Liver (tissue), 3 donors: ENCODE results near the gene DLK2.

Source experiments
- EGR1 ChIP-seq, 2 donors: IDR thresholded peaks; 2 replicates each; pipeline ENCODE4 v1.6.1; 2016 to 2018; ENCODE audit warnings: antibody characterized with exemption in 2 of 2, low read depth in 2 of 2
- FOXA1 ChIP-seq: IDR thresholded peaks from 2 replicates; pipeline ENCODE4 v1.6.1; 2016; ENCODE audit warnings: antibody characterized with exemption
- GABPA ChIP-seq, 2 donors: IDR thresholded peaks in 1 of 2; conservative IDR thresholded peaks in 1 of 2; 2 replicates each; pipeline ENCODE4 v1.6.1; 2016; ENCODE audit warnings: antibody characterized with exemption in 2 of 2, mild to moderate bottlenecking in 1 of 2, moderate library complexity in 1 of 2
- HNF4G ChIP-seq: IDR thresholded peaks from 2 replicates; pipeline ENCODE4 v1.6.1; 2016; ENCODE audit warnings: antibody characterized with exemption
- JUND ChIP-seq, 2 donors: IDR thresholded peaks; 2 replicates each; pipeline ENCODE4 v1.6.1; 2016; ENCODE audit warnings: antibody characterized with exemption in 2 of 2
- RXRA ChIP-seq, 2 donors: IDR thresholded peaks; 2 replicates each; pipeline ENCODE4 v1.6.1; 2017 to 2018; ENCODE audit warnings: antibody characterized with exemption in 2 of 2, mild to moderate bottlenecking in 1 of 2
- SP1 ChIP-seq: IDR thresholded peaks from 2 replicates; pipeline ENCODE4 v1.6.1; 2018; ENCODE audit warnings: antibody characterized with exemption, mild to moderate bottlenecking
- TAF1 ChIP-seq: conservative IDR thresholded peaks from 2 replicates; pipeline ENCODE4 v1.6.1; 2016; ENCODE audit warnings: antibody characterized with exemption, mild to moderate bottlenecking
- YY1 ChIP-seq: IDR thresholded peaks from 2 replicates; pipeline ENCODE4 v1.6.1; 2016; ENCODE audit warnings: antibody characterized with exemption, mild to moderate bottlenecking
- TF ChIP-seq, protein P1 (sequence below): fragments of 150-350 bp; IDR thresholded peaks from 2 replicates; pipeline ENCODE4 v1.5.1; 2017; ENCODE audit warnings: improper control_type of control experiment, low read depth, low read length; ENCODE audit not compliant: missing input control
- TF ChIP-seq, protein P2 (sequence below): IDR thresholded peaks from 2 replicates; pipeline ENCODE4 v1.6.1; 2016; ENCODE audit warnings: antibody characterized with exemption, mild to moderate bottlenecking
- TF ChIP-seq, protein P3 (sequence below): IDR thresholded peaks from 2 replicates; pipeline ENCODE4 v1.6.1; 2016; ENCODE audit warnings: antibody characterized with exemption
- donor health status: healthy.
- donor health status: healthy.

DNA sequence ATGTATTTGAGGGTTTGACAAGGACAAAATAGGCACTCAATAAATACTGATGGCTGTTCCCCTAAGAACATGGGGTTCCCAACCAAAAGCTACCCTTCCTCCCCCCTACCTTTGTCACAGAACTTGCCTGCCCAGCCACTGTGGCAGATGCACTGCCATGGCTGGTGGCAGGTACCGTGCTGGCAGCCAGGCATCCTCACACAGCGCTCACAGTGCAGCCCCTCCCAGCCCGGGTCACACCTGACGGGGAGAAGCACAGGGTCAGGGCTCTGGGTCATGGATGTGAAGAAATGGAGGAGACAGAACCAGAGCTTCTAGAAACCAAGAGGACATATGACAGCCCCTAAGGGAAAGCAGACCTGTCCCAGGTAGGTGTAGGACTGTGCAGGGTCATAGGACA is 2.5 kb downstream of the DLK2 start:
- TF ChIP-seq, protein P1, sequence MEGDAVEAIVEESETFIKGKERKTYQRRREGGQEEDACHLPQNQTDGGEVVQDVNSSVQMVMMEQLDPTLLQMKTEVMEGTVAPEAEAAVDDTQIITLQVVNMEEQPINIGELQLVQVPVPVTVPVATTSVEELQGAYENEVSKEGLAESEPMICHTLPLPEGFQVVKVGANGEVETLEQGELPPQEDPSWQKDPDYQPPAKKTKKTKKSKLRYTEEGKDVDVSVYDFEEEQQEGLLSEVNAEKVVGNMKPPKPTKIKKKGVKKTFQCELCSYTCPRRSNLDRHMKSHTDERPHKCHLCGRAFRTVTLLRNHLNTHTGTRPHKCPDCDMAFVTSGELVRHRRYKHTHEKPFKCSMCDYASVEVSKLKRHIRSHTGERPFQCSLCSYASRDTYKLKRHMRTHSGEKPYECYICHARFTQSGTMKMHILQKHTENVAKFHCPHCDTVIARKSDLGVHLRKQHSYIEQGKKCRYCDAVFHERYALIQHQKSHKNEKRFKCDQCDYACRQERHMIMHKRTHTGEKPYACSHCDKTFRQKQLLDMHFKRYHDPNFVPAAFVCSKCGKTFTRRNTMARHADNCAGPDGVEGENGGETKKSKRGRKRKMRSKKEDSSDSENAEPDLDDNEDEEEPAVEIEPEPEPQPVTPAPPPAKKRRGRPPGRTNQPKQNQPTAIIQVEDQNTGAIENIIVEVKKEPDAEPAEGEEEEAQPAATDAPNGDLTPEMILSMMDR, result no peak
- TF ChIP-seq JUND (IDR thresholded peaks at IDR 0.05) (no peak), HNF4G (no peak), EGR1 (IDR thresholded peaks at IDR 0.05; ENCODE audit: low read depth in 2 of 2) (no peak), TAF1 (no peak), GABPA (IDR thresholded peaks at IDR 0.05 in 1 of 2, conservative IDR thresholded peaks at IDR 0.05 in 1 of 2) (no peak), SP1 (no peak), RXRA (IDR thresholded peaks at IDR 0.05) (no peak), FOXA1 (no peak), YY1 (no peak)
- TF ChIP-seq, protein P2, sequence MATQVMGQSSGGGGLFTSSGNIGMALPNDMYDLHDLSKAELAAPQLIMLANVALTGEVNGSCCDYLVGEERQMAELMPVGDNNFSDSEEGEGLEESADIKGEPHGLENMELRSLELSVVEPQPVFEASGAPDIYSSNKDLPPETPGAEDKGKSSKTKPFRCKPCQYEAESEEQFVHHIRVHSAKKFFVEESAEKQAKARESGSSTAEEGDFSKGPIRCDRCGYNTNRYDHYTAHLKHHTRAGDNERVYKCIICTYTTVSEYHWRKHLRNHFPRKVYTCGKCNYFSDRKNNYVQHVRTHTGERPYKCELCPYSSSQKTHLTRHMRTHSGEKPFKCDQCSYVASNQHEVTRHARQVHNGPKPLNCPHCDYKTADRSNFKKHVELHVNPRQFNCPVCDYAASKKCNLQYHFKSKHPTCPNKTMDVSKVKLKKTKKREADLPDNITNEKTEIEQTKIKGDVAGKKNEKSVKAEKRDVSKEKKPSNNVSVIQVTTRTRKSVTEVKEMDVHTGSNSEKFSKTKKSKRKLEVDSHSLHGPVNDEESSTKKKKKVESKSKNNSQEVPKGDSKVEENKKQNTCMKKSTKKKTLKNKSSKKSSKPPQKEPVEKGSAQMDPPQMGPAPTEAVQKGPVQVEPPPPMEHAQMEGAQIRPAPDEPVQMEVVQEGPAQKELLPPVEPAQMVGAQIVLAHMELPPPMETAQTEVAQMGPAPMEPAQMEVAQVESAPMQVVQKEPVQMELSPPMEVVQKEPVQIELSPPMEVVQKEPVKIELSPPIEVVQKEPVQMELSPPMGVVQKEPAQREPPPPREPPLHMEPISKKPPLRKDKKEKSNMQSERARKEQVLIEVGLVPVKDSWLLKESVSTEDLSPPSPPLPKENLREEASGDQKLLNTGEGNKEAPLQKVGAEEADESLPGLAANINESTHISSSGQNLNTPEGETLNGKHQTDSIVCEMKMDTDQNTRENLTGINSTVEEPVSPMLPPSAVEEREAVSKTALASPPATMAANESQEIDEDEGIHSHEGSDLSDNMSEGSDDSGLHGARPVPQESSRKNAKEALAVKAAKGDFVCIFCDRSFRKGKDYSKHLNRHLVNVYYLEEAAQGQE, result no peak
- TF ChIP-seq, protein P3, sequence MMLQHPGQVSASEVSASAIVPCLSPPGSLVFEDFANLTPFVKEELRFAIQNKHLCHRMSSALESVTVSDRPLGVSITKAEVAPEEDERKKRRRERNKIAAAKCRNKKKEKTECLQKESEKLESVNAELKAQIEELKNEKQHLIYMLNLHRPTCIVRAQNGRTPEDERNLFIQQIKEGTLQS, result no peak
